ENCODE measurements around the gene ZYG11A.
A peak's percentile ranks its signal among the peaks of the same experiment; 100 is the strongest.
"Not testable (repeated sequence)": the region's sequence is repeated elsewhere in the genome, so short reads cannot be mapped to it uniquely, and the experiment has no call there.

ZYG11A gene

DNA sequence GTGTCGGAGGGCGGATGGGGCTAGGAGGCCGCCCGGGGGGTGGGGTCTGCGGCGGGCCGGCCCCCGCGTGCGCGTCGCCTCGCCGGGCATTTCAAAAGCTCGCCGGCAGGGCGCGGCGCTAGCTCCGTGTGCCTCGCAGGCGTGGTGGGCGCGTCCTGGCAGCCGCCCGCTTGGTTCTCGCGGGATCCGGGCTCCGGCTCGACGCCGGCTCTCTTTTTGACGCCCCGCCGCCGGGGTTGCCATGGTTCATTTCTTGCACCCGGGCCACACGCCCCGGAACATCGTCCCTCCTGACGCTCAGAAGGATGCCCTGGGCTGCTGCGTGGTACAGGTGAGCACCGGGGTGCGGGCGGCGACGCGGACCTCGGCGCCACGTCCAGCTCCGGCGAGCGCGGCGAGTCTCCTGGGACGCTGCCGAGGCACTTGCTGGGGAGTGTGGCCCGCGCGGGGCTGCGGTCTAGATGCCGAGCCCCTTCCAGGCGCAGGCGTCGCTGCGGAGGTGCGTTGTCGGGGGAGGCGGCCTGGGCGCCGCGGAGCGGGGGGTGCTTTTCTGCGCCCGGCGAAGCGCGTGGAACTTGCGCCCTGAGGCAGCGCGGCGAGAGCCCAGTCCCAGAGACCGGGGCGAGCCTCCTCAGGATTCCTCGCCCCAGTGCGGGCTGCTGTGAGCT, at the start of gene ZYG11A:
ZYG11A (plus strand) TSS at position 118 of the 668 bp plus-strand sequence; CDS start at position 242, 124 bp downstream.
- DNase-seq = peak; percentile 50

GRCh38 chr1:52793717-52794116, 48.8 kb upstream of the ZYG11A start:
- not testable (repeated sequence) for DNase-seq

DNA sequence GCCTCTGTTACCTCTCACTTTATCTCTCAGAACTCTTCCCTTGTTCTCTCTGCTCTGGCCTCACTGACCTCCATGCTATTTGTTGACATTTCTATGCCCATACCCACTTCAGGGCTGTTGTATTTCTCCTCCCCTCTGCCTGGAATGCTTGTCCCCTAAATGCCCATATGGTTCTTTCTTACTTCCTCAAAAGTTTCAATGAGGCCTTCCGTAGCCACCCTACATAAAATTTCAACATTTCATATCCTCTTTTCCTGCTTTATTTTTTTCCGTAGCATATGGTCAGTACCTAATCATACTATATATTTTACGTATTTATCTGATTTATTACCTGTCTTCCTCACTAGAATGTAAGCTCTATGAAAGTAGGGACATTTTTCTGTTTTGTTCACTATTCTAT, 47.1 kb upstream of the ZYG11A start:
- DNase-seq = no peak

GRCh38 chr1:52798331-52798730, 44.2 kb upstream of the ZYG11A start:
- DNase-seq = no peak

DNA sequence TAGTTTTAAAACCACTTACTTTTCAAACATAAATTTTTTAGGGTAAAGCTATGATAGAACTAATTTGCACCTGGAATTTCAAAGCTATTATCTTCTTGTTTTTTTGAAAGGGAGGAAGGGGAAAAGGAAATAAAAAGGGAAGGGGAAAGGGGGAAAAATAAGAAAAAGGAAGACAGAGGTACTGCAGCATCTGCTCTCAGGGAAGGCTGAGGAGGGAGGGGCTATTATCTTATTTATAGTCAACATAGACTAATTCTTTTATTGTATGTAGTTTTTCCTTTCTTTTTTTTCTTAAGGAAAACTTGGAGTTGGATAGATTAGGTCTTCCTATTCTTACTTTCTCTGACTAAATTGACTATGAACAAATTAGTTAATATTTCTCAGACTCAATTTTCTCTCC, 41.5 kb upstream of the ZYG11A start:
- no peak for DNase-seq

DNA sequence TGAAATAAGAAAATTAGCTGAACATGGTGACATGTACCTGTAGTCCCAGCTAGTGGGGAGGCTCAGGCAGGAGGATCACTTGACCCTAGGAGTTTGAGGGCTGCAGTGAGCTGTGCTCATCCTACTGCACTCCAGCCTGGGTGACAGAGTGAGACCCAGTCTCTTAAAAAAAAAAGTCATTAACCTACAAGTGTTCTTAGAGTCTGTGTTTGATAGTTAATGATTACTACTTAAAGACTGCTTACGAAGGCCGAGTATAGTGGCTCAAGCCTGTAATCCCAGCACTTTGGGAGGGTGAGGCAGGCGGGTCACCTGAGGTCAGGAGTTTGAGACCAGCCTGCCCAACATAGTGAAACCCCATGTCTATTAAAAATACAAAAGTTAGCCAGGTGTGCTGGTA, 38.5 kb upstream of the ZYG11A start:
- DNase-seq = not testable (repeated sequence)

DNA sequence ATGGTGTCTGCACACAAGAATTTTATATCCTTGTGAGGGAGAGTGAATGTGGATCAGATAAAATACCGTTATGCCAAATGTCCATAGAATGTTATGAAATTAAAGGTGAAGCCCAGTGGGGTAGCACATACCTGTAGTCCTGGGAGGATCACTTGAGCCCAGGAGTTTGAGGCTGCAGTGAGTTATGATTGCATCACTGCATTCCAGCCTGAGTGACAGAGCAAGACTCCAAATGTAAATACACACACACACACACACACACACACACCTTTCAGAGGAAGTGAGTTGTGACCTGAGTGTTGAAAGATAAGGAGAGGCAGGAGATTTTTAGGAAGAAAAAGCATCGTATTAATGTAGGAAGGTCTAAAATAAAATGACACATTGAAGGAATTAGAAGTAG, 28.1 kb upstream of the ZYG11A start:
- no peak for DNase-seq

- not testable (repeated sequence) for DNase-seq
Observed at GRCh38 chr1:52820830-52821229, 21.7 kb upstream of the ZYG11A start.

DNA sequence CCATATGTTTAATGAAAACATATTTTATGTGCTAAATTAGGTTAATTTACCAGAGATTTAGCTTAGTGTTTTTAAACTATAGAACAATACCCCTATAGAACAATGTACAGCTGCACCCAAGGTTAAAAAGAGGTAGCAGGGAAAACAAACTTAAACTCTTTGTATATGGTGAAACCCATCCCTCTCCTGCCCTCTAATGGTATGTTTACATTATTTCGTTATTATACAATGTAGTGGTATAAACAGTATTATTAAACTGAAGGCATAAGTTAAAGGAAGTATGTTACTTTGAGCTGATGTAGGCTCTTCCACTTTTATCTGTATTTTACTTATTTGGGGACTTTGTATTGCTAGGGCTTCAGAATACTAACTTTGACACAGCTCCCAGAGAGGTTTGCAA, 16.7 kb upstream of the ZYG11A start:
- no peak for DNase-seq

GRCh38 chr1:52834798-52835197, 7.8 kb upstream of the ZYG11A start:
- DNase-seq = no peak

GRCh38 chr1:52836035-52836434, 6.5 kb upstream of the ZYG11A start:
- DNase-seq = no peak

- not testable (repeated sequence) for DNase-seq
Observed at GRCh38 chr1:52839175-52839574, 3.4 kb upstream of the ZYG11A start.

DNA sequence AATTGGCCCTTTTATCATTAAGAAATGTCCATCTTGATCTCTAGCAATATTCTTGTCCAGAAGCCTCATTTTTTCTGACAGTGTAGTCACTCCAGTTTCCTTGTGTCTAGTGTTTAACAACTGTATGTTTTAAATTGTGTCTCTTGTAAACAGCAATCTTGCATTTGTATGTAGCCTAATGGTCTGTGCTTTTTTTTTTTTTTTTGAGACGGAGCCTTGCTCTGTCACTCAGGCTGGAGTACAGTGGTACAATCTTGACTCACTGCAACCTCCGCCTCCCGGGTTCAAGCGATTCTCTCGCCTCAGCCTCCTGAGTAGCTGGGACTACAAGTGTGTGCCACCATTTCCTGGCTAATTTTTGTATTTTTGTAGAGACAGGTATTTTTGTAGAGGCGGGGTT, 2.6 kb downstream of the ZYG11A start:
- DNase-seq = not testable (repeated sequence)

DNA sequence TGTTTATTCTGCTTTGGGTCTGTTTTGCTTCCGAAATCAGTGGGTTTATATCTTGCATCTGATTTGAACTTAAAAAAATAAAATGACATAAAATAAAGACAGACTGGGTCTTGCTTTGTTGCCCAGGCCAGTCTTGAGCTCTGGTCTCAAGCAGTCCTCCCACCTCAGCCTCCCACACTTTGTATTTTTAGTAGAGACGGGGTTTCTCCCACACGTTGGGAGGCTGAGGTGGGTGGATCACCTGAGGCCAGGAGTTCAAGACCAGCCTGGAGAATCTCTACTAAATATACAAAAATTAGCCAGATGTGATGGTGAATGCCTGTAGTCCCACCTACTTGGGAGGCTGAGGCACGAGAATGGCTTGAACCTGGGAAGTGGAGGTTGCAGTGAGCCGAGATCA, 5.9 kb downstream of the ZYG11A start:
- no peak for DNase-seq

GRCh38 chr1:52850951-52851350, 8.4 kb downstream of the ZYG11A start:
- no peak for DNase-seq

GRCh38 chr1:52852854-52853253, 10.3 kb downstream of the ZYG11A start:
- no peak for DNase-seq

GRCh38 chr1:52855584-52855983, 13.0 kb downstream of the ZYG11A start:
- no peak for DNase-seq

- no peak for DNase-seq
Observed at GRCh38 chr1:52856026-52856425, 13.5 kb downstream of the ZYG11A start.

- no peak for DNase-seq
Observed at GRCh38 chr1:52857443-52857842, 14.9 kb downstream of the ZYG11A start.

DNA sequence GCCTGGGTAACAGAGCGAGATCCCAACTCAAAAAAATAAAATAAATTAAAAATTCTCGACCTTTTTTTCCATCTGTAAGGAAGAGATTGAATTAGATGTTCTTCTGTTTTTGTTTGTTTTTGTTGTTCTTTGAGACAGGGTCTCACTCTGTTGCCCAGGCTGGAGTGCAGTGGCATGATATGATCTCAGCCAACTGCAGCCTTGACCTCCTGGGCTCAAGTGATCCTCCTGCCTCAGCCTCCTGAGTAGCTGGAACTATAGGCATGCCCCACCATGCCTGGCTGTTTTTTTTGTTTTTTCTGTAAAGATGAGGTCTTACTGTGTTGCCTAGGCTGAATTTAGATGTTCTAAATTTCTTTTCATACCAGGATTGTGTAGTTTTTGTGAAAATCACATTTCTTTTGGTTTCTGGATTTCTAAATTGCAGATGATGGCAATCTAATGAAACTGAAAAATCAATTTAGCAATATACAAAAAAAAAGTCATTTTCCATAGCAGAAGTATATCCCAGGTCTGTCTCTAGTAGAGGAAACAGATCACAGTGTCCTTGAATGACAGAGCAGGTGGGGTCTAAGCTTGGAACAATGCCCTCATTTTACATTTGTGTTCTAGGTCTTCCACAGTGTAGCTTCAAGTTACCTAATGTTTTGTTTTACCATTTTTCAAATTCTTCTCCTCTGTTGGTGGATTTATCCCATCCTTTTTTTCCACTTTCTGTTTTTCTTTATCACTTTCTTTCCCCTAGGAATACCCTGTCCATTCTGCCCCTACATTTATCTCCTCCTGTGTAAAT, 20.3 kb downstream of the ZYG11A start:
- no peak for DNase-seq

DNA sequence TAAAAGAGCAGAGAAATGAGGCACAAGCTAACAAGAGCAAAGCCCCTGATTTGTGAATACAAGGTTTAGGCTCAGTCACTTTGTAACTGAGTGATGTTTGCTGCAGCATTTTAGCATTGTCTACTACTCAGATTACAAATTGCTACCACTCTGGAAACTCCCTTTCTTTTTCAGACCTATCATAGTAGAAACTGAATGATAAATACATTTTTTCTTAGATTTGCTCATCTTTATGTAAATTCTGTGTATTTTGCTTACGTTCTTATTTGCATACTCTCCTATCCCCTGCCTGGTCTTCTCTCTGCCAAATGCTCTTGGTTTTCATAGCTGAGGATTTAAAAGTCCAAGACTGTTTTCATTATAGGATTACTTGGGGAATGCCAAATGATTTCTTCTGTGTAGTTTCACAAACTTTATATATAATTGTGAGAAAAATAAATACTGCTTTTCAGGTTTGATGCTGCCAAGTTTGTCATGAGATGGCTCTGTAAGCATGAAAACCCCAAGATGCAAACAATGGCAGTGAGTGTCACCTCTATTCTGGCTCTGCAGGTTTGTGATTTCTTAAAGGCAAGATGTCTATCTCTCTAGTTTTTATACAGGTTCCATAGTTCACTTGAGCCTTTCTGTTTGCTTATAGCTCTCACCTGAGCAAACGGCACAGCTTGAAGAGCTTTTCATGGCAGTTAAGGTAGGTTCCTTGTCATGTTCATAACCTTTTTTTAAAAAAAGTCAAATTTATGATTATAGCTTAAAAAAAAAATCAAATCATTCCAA, 24.7 kb downstream of the ZYG11A start:
- no peak for DNase-seq

DNA sequence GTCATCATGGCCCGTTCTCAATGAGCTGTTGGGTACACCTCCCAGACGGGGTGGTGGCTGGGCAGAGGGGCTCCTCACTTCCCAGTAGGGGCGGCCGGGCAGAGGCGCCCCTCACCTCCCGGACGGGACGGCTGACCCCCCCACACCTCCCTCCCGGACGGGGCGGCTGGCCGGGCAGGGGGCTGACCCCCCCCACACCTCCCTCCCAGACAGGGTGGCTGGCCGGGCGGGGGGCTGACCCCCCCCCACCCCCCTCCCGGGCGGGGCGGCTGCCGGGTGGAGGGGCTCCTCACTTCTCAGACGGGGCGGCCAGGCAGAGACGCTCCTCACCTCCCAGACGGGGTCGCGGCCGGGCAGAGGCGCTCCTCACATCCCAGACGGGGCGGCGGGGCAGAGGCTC, 27.2 kb downstream of the ZYG11A start:
- not testable (repeated sequence) for DNase-seq

GRCh38 chr1:52876843-52877242, 34.3 kb downstream of the ZYG11A start:
- no peak for DNase-seq

DNA sequence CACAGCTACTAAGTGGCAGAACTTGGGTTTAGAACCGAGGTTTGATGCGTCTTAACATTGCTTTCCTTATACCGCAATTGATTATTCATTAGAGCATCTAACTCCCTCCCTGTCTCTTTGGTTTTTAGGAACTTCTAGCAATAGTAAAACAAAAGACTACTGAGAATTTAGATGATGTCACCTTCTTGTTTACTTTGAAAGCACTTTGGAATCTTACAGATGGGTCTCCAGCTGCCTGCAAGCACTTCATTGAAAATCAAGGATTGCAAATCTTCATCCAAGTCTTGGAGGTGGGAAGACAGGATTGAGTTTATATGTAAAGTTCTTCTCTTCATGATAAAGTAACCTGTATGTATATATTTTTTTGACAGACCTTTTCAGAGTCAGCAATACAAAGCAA, 35.0 kb downstream of the ZYG11A start:
- no peak for DNase-seq

All from activated CD4-positive, alpha-beta T cell treated with anti-CD3 and anti-CD28 coated beads for 1 hour (primary cell).